Fibroblast of lung (primary cell): ENCODE results near the gene COL4A2. TPM values are rescaled to one million over a fixed set of nuclear protein-coding genes. Genes with fewer than 3 reads are reported as not detected.

ENCODE experiments used
- DNase-seq, 2 donors: peaks; one replicate each; pipeline versions ENCODE4 v3.0.0 to v3.0.0-alpha.2; 2010; ENCODE audit warnings: low read depth in 2 of 2
- H2AFZ ChIP-seq: 2 replicates; pipeline ENCODE4 v1.5.1; 2012; ENCODE audit warnings: low read length, control low read depth, inconsistent platforms
- H3K27ac ChIP-seq: 2 replicates; pipeline ENCODE4 v1.5.1; 2011; ENCODE audit warnings: low read length, control low read depth; ENCODE audit not compliant: insufficient read depth
- H3K27me3 ChIP-seq: 2 replicates; pipeline ENCODE4 v1.5.1; 2011; ENCODE audit warnings: mild to moderate bottlenecking, low read length; ENCODE audit not compliant: control insufficient read depth, insufficient read depth
- H3K36me3 ChIP-seq: 2 replicates; pipeline ENCODE4 v1.5.1; 2011; ENCODE audit warnings: low read length; ENCODE audit not compliant: control insufficient read depth, insufficient read depth
- H3K4me1 ChIP-seq: 2 replicates; pipeline ENCODE4 v1.5.1; 2011; ENCODE audit warnings: low read length; ENCODE audit not compliant: control insufficient read depth, insufficient read depth; ENCODE audit errors: extremely low read depth
- H3K4me2 ChIP-seq: 2 replicates; pipeline ENCODE4 v1.5.1; 2011; ENCODE audit warnings: low read length, control low read depth; ENCODE audit not compliant: insufficient read depth; ENCODE audit errors: extremely low read depth
- H3K4me3 ChIP-seq, 4 experiments: fragments of 200-600 bp in 1 of 4; sonication (generic) in 1 of 4; replicated peaks in 1 of 4; 2 replicates each; pipeline ENCODE4 v1.5.1; 2011 to 2016; ENCODE audit warnings: low read length in 4 of 4, low read depth in 3 of 4, mild to moderate bottlenecking in 3 of 4, control low read depth in 2 of 4, inconsistent platforms in 1 of 4, mixed read lengths in 1 of 4; ENCODE audit not compliant: insufficient read depth in 1 of 4; ENCODE audit errors: control extremely low read depth in 1 of 4
- H3K79me2 ChIP-seq: 2 replicates; pipeline ENCODE4 v1.5.1; 2012; ENCODE audit warnings: mild to moderate bottlenecking, low read length, inconsistent platforms; ENCODE audit not compliant: control insufficient read depth, insufficient read depth
- H3K9ac ChIP-seq: 2 replicates; pipeline ENCODE4 v1.5.1; 2011; ENCODE audit warnings: mild to moderate bottlenecking, low read length, control low read depth; ENCODE audit not compliant: insufficient read depth
- H3K9me3 ChIP-seq: 2 replicates; pipeline ENCODE4 v1.5.1; 2012; ENCODE audit warnings: low read depth, low read length; ENCODE audit not compliant: control insufficient read depth, insufficient read depth
- H4K20me1 ChIP-seq: 2 replicates; pipeline ENCODE4 v1.5.1; 2011; ENCODE audit warnings: low read length; ENCODE audit not compliant: control insufficient read depth, insufficient read depth; ENCODE audit errors: extremely low read depth
- EZH2 ChIP-seq: IDR thresholded peaks from 2 replicates; pipeline ENCODE4 v1.5.1; 2012; ENCODE audit warnings: low read length, control low read depth, mild to moderate bottlenecking; ENCODE audit errors: missing control alignments
- polyA plus RNA-seq, 2 donors: library from polyadenylated mRNA; depleted of rRNA in 1 of 2; stranded (reverse) in 1 of 2; unstranded in 1 of 2; fragments of >200 nt; gene quantifications; 2 replicates each; pipeline ENCODE4 v1.2.1, GENCODE V29; 2011 to 2012; ENCODE audit warnings: missing spikeins in 1 of 2
- total RNA-seq: library from RNA; depleted of rRNA; stranded (reverse); fragments of >200 nt; gene quantifications from 2 replicates; pipeline ENCODE4 v1.2.1, GENCODE V29; 2014
- TF ChIP-seq, protein P1 (sequence below), 2 donors: IDR thresholded peaks in 1 of 2; conservative IDR thresholded peaks in 1 of 2; 1 replicate in 1 of 2; 2 replicates in 1 of 2; pipeline ENCODE4 v1.5.1; 2011 to 2012; ENCODE audit warnings: low read length in 2 of 2, control low read depth in 1 of 2, inconsistent platforms in 1 of 2, low read depth in 1 of 2, mild to moderate bottlenecking in 1 of 2

Gene COL4A2
- total and polyA plus RNA-seq, 2 donors (not counting 1 experiment from before 2014, with no cell fraction given): 93.1 to 463 TPM

DNA sequence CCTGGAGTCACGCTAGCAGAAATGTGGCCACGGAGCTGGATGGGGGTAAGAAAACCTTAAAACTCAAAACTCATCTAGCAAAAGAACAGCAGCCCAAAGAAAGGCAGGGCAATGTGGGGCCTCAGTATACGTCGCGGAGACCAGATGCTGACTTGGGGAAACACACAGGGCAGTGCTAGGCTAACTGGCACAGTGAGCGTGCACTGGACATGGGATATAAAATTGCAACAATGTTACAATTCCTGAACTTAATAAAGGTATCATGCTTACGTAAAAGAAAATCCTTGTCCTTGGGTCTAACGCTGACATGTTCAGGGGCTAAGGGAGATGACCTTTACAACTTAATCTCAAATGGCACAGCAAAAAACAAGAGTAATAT, 40.7 kb upstream of the COL4A2 start:
- peak overlapping the region; percentile 51 for H3K4me2 ChIP-seq
- H3K4me3 ChIP-seq: no peak overlapping the region
- no peak overlapping the region for H3K27ac ChIP-seq
- TF ChIP-seq, protein P1, sequence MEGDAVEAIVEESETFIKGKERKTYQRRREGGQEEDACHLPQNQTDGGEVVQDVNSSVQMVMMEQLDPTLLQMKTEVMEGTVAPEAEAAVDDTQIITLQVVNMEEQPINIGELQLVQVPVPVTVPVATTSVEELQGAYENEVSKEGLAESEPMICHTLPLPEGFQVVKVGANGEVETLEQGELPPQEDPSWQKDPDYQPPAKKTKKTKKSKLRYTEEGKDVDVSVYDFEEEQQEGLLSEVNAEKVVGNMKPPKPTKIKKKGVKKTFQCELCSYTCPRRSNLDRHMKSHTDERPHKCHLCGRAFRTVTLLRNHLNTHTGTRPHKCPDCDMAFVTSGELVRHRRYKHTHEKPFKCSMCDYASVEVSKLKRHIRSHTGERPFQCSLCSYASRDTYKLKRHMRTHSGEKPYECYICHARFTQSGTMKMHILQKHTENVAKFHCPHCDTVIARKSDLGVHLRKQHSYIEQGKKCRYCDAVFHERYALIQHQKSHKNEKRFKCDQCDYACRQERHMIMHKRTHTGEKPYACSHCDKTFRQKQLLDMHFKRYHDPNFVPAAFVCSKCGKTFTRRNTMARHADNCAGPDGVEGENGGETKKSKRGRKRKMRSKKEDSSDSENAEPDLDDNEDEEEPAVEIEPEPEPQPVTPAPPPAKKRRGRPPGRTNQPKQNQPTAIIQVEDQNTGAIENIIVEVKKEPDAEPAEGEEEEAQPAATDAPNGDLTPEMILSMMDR (conservative IDR thresholded peaks at IDR 0.05 in 1 of 2, IDR thresholded peaks at IDR 0.05 in 1 of 2; ENCODE audit: low read depth in 1 of 2, low read length in 2 of 2): no peak
- TF ChIP-seq EZH2: no peak
- no peaks in the 10 kb centered on the region for H3K9me3 ChIP-seq
- H3K4me1 ChIP-seq: peaks cover 36% of the 10 kb centered on the region
- DNase-seq: no peak
- no peaks in the 10 kb centered on the region for H3K36me3 ChIP-seq
- no peak overlapping the region for H3K9ac ChIP-seq
- no peak overlapping the region for H2AFZ ChIP-seq
- peaks cover 63% of the 10 kb centered on the region for H3K79me2 ChIP-seq
- no peaks in the 10 kb centered on the region for H4K20me1 ChIP-seq
- H3K27me3 ChIP-seq: no peaks in the 10 kb centered on the region

DNA sequence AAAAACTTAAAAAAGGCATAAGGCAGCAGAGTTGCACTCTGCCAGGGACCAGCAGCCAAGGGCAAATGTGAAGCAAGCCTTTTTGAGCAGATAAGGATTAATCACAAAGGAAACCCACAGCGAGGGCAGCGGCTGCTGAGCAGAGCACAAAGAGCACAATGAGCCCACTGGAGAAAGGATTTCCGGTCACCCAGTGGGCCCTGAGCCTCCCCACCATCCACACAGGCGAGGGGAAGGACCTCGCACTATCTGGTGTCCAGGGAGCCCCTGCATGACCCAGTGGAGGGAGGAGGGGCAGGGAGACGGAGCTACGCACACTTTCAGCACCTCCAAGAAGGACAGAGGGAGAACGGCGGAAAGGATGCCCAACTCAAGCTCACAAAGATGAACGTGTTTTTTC, 40.1 kb upstream of the COL4A2 start:
- Histone ChIP-seq H3K4me1 (peaks cover 33% of the 10 kb centered on the region), H3K9me3 (no peaks in the 10 kb centered on the region), H3K4me3 (no peak overlapping the region), H3K4me2 (no peak overlapping the region), H3K36me3 (no peaks in the 10 kb centered on the region), H3K27ac (peak overlapping the region; percentile 11), H3K9ac (no peak overlapping the region), H4K20me1 (no peaks in the 10 kb centered on the region), H2AFZ (no peak overlapping the region), H3K79me2 (peaks cover 61% of the 10 kb centered on the region), H3K27me3 (no peaks in the 10 kb centered on the region)
- DNase-seq: no peak
- TF ChIP-seq, protein P1 (conservative IDR thresholded peaks at IDR 0.05 in 1 of 2, IDR thresholded peaks at IDR 0.05 in 1 of 2; ENCODE audit: low read depth in 1 of 2, low read length in 2 of 2): no peak
- no peak for TF ChIP-seq EZH2

DNA sequence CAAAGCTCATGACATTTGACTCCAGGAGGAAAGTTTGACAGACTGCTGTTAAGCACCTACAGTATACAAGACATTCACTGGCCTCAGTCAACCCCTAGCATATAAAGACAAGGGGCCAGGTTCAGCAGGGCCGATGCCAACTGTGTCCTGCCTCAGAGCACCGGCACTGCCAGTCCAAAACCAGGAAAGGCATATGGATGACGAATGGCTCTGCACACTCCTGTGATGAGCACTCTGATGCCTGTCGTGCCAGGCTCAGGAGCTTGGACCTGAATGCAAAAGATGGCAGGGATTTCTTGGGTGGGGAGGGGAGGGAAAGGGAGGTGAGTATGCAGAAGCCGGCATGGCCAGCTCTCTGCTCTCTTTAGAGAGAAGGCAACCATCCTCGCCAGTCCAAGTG, 39.0 kb upstream of the COL4A2 start:
- Histone ChIP-seq H3K27ac (no peak overlapping the region), H3K9ac (no peak overlapping the region), H3K27me3 (no peaks in the 10 kb centered on the region), H3K4me1 (peaks cover 25% of the 10 kb centered on the region), H3K9me3 (no peaks in the 10 kb centered on the region), H3K79me2 (peaks cover 65% of the 10 kb centered on the region), H2AFZ (no peak overlapping the region), H3K36me3 (no peaks in the 10 kb centered on the region), H3K4me3 (no peak overlapping the region), H4K20me1 (no peaks in the 10 kb centered on the region), H3K4me2 (no peak overlapping the region)
- TF ChIP-seq EZH2: no peak
- no peak for DNase-seq
